ENCODE results near the gene ADCY9.

ADCY9 gene

DNA sequence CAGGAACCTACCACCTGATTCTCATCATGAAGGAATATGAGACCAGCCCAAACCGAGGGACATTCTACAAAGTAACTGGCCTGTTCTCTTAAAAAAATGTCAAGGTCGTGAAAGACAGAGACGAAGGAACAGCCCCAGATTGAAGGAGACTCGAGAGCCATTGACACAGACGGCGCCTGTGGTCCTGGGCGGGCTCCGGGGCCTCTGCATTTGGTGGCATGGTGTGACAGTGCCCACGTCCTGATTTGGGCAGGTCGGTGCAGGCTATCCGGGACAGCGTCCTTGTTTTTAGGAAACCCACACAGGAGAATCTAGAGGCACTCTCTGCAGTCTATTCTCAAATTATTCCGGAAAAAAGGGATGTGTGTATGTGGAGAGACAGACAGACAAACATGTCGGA lies 64.1 kb downstream of the ADCY9 start:
- Histone ChIP-seq H3K27ac (replicated peaks) (peak overlapping the region; percentile 81; the same call in 1 of the 2 replicates), H3K27me3 (ENCODE audit: insufficient read depth, poor library complexity, severe bottlenecking) (no peaks in the 10 kb centered on the region), H3K4me3 (replicated peaks; ENCODE audit: insufficient read depth, low read length) (no peak overlapping the region)
- no peak for TF ChIP-seq POLR2AphosphoS5 (IDR thresholded peaks at IDR 0.05; ENCODE audit: low read depth)
- TF ChIP-seq REST (IDR thresholded peaks at IDR 0.05; ENCODE audit: insufficient replicate concordance, low read depth) = no peak
- no peak for DNase-seq (ENCODE audit: low read depth in 1 of 2, low spot score in 1 of 2)

GRCh38 chr16:4051591-4051990 lies 64.7 kb downstream of the ADCY9 start:
- H3K27ac ChIP-seq (replicated peaks) = no peak overlapping the region
- no peak for DNase-seq (ENCODE audit: low read depth in 1 of 2, low spot score in 1 of 2)

DNA sequence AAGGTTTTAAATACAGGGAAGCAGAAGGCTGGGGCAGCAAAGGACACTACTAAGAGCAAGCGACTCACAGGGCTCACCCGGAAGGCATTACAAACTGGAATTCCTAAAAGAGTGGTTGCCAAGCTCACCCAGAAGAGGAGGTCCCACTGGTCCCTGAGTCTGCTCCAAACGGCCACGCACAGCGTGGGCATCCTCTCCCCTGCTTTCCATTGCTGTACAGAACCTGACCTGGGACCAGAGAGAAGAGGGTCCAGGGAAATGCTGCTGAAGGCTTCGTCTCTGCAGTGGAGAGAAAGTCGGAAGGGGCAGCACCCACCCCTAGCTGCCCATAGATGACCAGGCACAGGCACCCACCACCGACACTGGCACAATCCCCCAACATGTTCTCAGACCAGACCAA lies 67.2 kb downstream of the ADCY9 start:
- Histone ChIP-seq H3K27me3 (ENCODE audit: insufficient read depth, poor library complexity, severe bottlenecking) (no peaks in the 10 kb centered on the region), H3K27ac (replicated peaks) (no peak overlapping the region), H3K4me3 (replicated peaks; ENCODE audit: insufficient read depth, low read length) (no peak overlapping the region)
- no peak for DNase-seq (ENCODE audit: low read depth in 1 of 2, low spot score in 1 of 2)
- TF ChIP-seq GABPA (IDR thresholded peaks at IDR 0.05; ENCODE audit: low read depth) (no peak), REST (IDR thresholded peaks at IDR 0.05; ENCODE audit: insufficient replicate concordance, low read depth) (no peak), SPI1 (IDR thresholded peaks at IDR 0.05; ENCODE audit: borderline replicate concordance, low read depth) (no peak), CTCF (IDR thresholded peaks at IDR 0.05; ENCODE audit: insufficient read depth, low read length) (no peak), POLR2AphosphoS5 (IDR thresholded peaks at IDR 0.05; ENCODE audit: low read depth) (no peak)

More at GRCh38 chr16:4051591-4051990, 64.7 kb downstream of the ADCY9 start:
- TF ChIP-seq REST (IDR thresholded peaks at IDR 0.05; ENCODE audit: insufficient replicate concordance, low read depth) (no peak), CTCF (IDR thresholded peaks at IDR 0.05; ENCODE audit: insufficient read depth, low read length) (no peak), GABPA (IDR thresholded peaks at IDR 0.05; ENCODE audit: low read depth) (no peak), SPI1 (IDR thresholded peaks at IDR 0.05; ENCODE audit: borderline replicate concordance, low read depth) (no peak), POLR2AphosphoS5 (IDR thresholded peaks at IDR 0.05; ENCODE audit: low read depth) (no peak)
- Histone ChIP-seq H3K27me3 (ENCODE audit: insufficient read depth, poor library complexity, severe bottlenecking) (no peaks in the 10 kb centered on the region), H3K4me3 (replicated peaks; ENCODE audit: insufficient read depth, low read length) (no peak overlapping the region)

DNA sequence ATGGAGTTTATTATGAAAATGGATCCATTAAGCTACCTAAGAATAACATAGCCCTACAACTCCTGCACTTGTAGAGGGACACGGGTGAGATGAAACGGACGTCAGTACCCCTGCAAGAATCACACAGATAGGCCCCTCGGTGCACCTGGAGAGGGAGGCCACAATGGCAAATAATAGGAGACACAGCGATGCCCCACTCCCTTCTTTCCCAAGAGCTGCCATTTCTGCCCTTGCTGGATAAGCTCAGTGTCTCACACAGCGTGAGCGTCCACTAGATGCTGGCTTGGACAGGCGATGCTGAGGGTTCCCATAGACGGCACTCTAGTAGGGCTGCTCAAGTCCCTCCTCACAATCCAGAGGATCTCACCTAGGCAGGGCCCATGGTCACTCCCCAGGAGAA lies 67.8 kb downstream of the ADCY9 start:
- Histone ChIP-seq H3K4me3 (replicated peaks; ENCODE audit: insufficient read depth, low read length) (no peak overlapping the region), H3K27ac (replicated peaks) (no peak overlapping the region), H3K27me3 (ENCODE audit: insufficient read depth, poor library complexity, severe bottlenecking) (no peaks in the 10 kb centered on the region)
- TF ChIP-seq REST (IDR thresholded peaks at IDR 0.05; ENCODE audit: insufficient replicate concordance, low read depth) (no peak), CTCF (IDR thresholded peaks at IDR 0.05; ENCODE audit: insufficient read depth, low read length) (no peak), GABPA (IDR thresholded peaks at IDR 0.05; ENCODE audit: low read depth) (no peak), SPI1 (IDR thresholded peaks at IDR 0.05; ENCODE audit: borderline replicate concordance, low read depth) (no peak), POLR2AphosphoS5 (IDR thresholded peaks at IDR 0.05; ENCODE audit: low read depth) (no peak)
- no peak for DNase-seq (ENCODE audit: low read depth in 1 of 2, low spot score in 1 of 2)
